Measurements from ENCODE around the gene SFXN2.
"Not testable (repeated sequence)": the region's sequence is repeated elsewhere in the genome, so short reads cannot be mapped to it uniquely, and the experiment has no call there.

SFXN2 gene

GRCh38 chr10:102752266-102752930 is 38.0 kb downstream of the SFXN2 start:
- no peak overlapping the region for H3K4me3 ChIP-seq (ENCODE audit: low read depth, low read length)

GRCh38 chr10:102752934-102753664 is 38.7 kb downstream of the SFXN2 start:
- no peak overlapping the region for H3K4me3 ChIP-seq (ENCODE audit: low read depth, low read length)

GRCh38 chr10:102753718-102754117 is 39.3 kb downstream of the SFXN2 start:
- H3K4me3 ChIP-seq (ENCODE audit: low read depth, low read length) = no peak overlapping the region

GRCh38 chr10:102757323-102757722 is 42.9 kb downstream of the SFXN2 start:
- no peak overlapping the region for H3K4me3 ChIP-seq (ENCODE audit: low read depth, low read length)

- H3K4me3 ChIP-seq (ENCODE audit: low read depth, low read length) = no peak overlapping the region
These were observed 44.0 kb downstream of the SFXN2 start for GRCh38 chr10:102758240-102758932.

- H3K4me3 ChIP-seq (ENCODE audit: low read depth, low read length) = not testable (repeated sequence)
These were observed 44.5 kb downstream of the SFXN2 start for GRCh38 chr10:102758933-102759262.

GRCh38 chr10:102759497-102760210 is 45.2 kb downstream of the SFXN2 start:
- H3K4me3 ChIP-seq (ENCODE audit: low read depth, low read length) = no peak overlapping the region

- H3K4me3 ChIP-seq (ENCODE audit: low read depth, low read length) = no peak overlapping the region
These were observed 47.5 kb downstream of the SFXN2 start for GRCh38 chr10:102761981-102762380.

GRCh38 chr10:102762401-102763015 is 48.1 kb downstream of the SFXN2 start:
- H3K4me3 ChIP-seq (ENCODE audit: low read depth, low read length) = no peak overlapping the region

- H3K4me3 ChIP-seq (ENCODE audit: low read depth, low read length) = no peak overlapping the region
These were observed 48.7 kb downstream of the SFXN2 start for GRCh38 chr10:102763037-102763607.

- H3K4me3 ChIP-seq (ENCODE audit: low read depth, low read length) = no peak overlapping the region
These were observed 50.2 kb downstream of the SFXN2 start for GRCh38 chr10:102764470-102765161.

GRCh38 chr10:102765336-102765735 is 50.9 kb downstream of the SFXN2 start:
- no peak overlapping the region for H3K4me3 ChIP-seq (ENCODE audit: low read depth, low read length)

GRCh38 chr10:102767428-102768160 is 53.2 kb downstream of the SFXN2 start:
- H3K4me3 ChIP-seq (ENCODE audit: low read depth, low read length) = no peak overlapping the region

GRCh38 chr10:102769375-102770107 is 55.1 kb downstream of the SFXN2 start:
- H3K4me3 ChIP-seq (ENCODE audit: low read depth, low read length) = no peak overlapping the region

GRCh38 chr10:102770108-102770482 is 55.7 kb downstream of the SFXN2 start:
- H3K4me3 ChIP-seq (ENCODE audit: low read depth, low read length) = no peak overlapping the region

GRCh38 chr10:102770792-102771191 is 56.4 kb downstream of the SFXN2 start:
- no peak overlapping the region for H3K4me3 ChIP-seq (ENCODE audit: low read depth, low read length)

GRCh38 chr10:102773320-102773719 is 58.9 kb downstream of the SFXN2 start:
- no peak overlapping the region for H3K4me3 ChIP-seq (ENCODE audit: low read depth, low read length)

- no peak overlapping the region for H3K4me3 ChIP-seq (ENCODE audit: low read depth, low read length)
These were observed 59.5 kb downstream of the SFXN2 start for GRCh38 chr10:102773986-102774385.
